PC-9 (cell line): ENCODE results near the gene TENT4A. TPM values are rescaled to one million over a fixed set of nuclear protein-coding genes. Genes with fewer than 3 reads are reported as not detected.

Source experiments
- BruUV-seq: library from RNA; stranded (reverse); fragments of 400-500 nt; replicated peaks from 2 replicates; lab custom pipeline; 2021; lab: Mats Ljungman, UMichigan
- CTCF ChIA-PET: fragments of 300-600 bp; sonication (Branson Sonifier 250); formaldehyde crosslinking; loops from one replicate; lab custom pipeline; 2022; ENCODE audit warnings: antibody characterized with exemption; lab: Charles Lee
- POLR2A ChIA-PET: fragments of 300-600 bp; sonication (Branson Sonifier 250); formaldehyde crosslinking; loops from one replicate; lab custom pipeline; 2022; ENCODE audit warnings: antibody characterized with exemption; ENCODE audit not compliant: unreplicated experiment; lab: Charles Lee
- DNase-seq, 2 experiments: peaks; one replicate each; pipeline versions ENCODE4 v3.0.0 to v3.0.0-alpha.2; 2015 to 2022; ENCODE audit warnings: mixed read lengths in 1 of 2
- H2AFZ ChIP-seq: fragments of 200-600 bp; sonication (generic); 2 replicates; pipeline ENCODE4 v1.8.1; 2017; ENCODE audit warnings: antibody characterized with exemption
- H3F3A ChIP-seq: fragments of 200-600 bp; sonication (generic); 2 replicates; pipeline ENCODE4 v1.8.1; 2017; ENCODE audit warnings: antibody characterized with exemption, mild to moderate bottlenecking, low read depth; ENCODE audit not compliant: insufficient read depth
- H3K27ac ChIP-seq: fragments of 200-600 bp; sonication (generic); 2 replicates; pipeline ENCODE4 v1.6.1; 2016; ENCODE audit warnings: mixed run types
- H3K27me3 ChIP-seq: fragments of 200-600 bp; sonication (generic); 2 replicates; pipeline ENCODE4 v1.6.1; 2016; ENCODE audit warnings: low read depth, mixed run types; ENCODE audit not compliant: insufficient read depth
- H3K36me3 ChIP-seq: fragments of 200-600 bp; sonication (generic); 2 replicates; pipeline ENCODE4 v1.6.1; 2016; ENCODE audit warnings: low read depth, mixed run types
- H3K4me1 ChIP-seq: fragments of 200-600 bp; sonication (generic); replicated peaks from 2 replicates; pipeline ENCODE4 v1.6.1; 2016; ENCODE audit warnings: mixed run types; ENCODE audit not compliant: insufficient read depth
- H3K4me2 ChIP-seq: fragments of 200-600 bp; sonication (generic); 2 replicates; pipeline ENCODE4 v1.6.1; 2017; ENCODE audit warnings: mixed run types
- H3K4me3 ChIP-seq: fragments of 200-600 bp; sonication (generic); 2 replicates; pipeline ENCODE4 v1.6.1; 2016; ENCODE audit warnings: mixed run types
- H3K79me2 ChIP-seq: fragments of 200-600 bp; sonication (generic); 2 replicates; pipeline ENCODE4 v1.6.1; 2017; ENCODE audit warnings: low read depth, mixed run types
- H3K9me2 ChIP-seq: fragments of 200-600 bp; sonication (generic); 2 replicates; pipeline ENCODE4 v1.8.1; 2017; ENCODE audit warnings: mild to moderate bottlenecking; ENCODE audit not compliant: insufficient read depth
- H3K9me3 ChIP-seq: fragments of 200-600 bp; sonication (generic); 2 replicates; pipeline ENCODE4 v1.8.1; 2016; ENCODE audit warnings: low read depth; ENCODE audit not compliant: insufficient read depth
- H4K20me1 ChIP-seq: fragments of 200-600 bp; sonication (generic); 2 replicates; pipeline ENCODE4 v1.8.1; 2017; ENCODE audit not compliant: insufficient read depth
- EZH2 ChIP-seq: fragments of 200-600 bp; sonication (generic); IDR thresholded peaks from 2 replicates; pipeline ENCODE4 v1.8.0; 2017; ENCODE audit warnings: antibody characterized with exemption, low read depth
- intact Hi-C: fragments of 100-400 bp; cut with micrococcal nuclease; formaldehyde crosslinking; loops from one replicate; pipeline ENCODE4 v1.10.0; 2022; ENCODE audit not compliant: unreplicated experiment
- total RNA-seq: library from RNA; stranded (reverse); gene quantifications from 2 replicates; pipeline ENCODE4 v1.2.3, GENCODE V29; 2021
- TF ChIP-seq, protein P1 (sequence below): fragments of 200-600 bp; sonication (generic); conservative IDR thresholded peaks from 2 replicates; pipeline ENCODE4 v1.6.1; 2017; ENCODE audit warnings: mixed run types, antibody characterized with exemption, mild to moderate bottlenecking, moderate library complexity

Gene TENT4A
- total RNA-seq, 1 experiment from 2014 or later = 84.8 TPM

DNA sequence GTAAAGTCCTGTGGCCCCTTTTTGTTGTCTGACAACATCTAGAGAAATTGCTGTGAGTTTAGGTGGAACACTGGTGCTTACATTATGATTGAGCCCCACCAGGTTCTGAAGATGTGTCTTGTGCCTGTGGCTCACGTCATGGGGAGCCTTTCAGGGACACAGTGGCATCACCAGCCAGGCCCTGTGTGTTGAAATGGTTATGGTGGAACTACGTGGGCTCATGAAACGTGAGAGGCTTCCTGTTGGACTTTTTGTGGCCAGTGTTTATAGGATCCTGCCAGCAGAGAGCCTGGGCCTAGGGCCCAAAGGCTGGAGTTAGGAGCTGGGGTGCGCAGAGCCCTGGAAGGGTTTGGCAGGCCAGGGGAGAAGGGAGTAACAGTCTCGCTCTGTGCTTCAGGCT lies 46.8 kb downstream of the TENT4A start:
- intact Hi-C loops = loop anchor here (10.0 kb wide), 1 partner anchor 155 kb away; no protein-coding TSS in a partner anchor
- POLR2A ChIA-PET = no interaction called here
- no peaks in the 10 kb centered on the region for H3K9me2 ChIP-seq

GRCh38 chr5:6760686-6761085 lies 47.5 kb downstream of the TENT4A start:
- Histone ChIP-seq H3K36me3 (peaks cover 7% of the 10 kb centered on the region; the same call in 1 of the 2 replicates), H3K4me3 (no peak overlapping the region), H3F3A (peaks cover 20% of the 10 kb centered on the region; the same call in 1 of the 2 replicates), H3K27ac (no peak overlapping the region), H3K9me3 (no peaks in the 10 kb centered on the region), H3K4me1 (peaks cover 9% of the 10 kb centered on the region), H3K79me2 (no peaks in the 10 kb centered on the region), H2AFZ (no peak overlapping the region), H3K9me2 (no peaks in the 10 kb centered on the region), H3K4me2 (no peak overlapping the region), H3K27me3 (no peaks in the 10 kb centered on the region), H4K20me1 (no peaks in the 10 kb centered on the region)
- intact Hi-C loops = loop anchor here (10.0 kb wide), 1 partner anchor 154 kb away; no protein-coding TSS in a partner anchor
- TSS peak; percentile 8 for BruUV-seq
- ChIA-PET POLR2A (no interaction called here), CTCF (no interaction called here)
- DNase-seq = no peak
- TF ChIP-seq EZH2 = no peak
- TF ChIP-seq, protein P1, sequence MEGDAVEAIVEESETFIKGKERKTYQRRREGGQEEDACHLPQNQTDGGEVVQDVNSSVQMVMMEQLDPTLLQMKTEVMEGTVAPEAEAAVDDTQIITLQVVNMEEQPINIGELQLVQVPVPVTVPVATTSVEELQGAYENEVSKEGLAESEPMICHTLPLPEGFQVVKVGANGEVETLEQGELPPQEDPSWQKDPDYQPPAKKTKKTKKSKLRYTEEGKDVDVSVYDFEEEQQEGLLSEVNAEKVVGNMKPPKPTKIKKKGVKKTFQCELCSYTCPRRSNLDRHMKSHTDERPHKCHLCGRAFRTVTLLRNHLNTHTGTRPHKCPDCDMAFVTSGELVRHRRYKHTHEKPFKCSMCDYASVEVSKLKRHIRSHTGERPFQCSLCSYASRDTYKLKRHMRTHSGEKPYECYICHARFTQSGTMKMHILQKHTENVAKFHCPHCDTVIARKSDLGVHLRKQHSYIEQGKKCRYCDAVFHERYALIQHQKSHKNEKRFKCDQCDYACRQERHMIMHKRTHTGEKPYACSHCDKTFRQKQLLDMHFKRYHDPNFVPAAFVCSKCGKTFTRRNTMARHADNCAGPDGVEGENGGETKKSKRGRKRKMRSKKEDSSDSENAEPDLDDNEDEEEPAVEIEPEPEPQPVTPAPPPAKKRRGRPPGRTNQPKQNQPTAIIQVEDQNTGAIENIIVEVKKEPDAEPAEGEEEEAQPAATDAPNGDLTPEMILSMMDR = no peak

More for the DNA sequence above, 46.8 kb downstream of the TENT4A start:
- Histone ChIP-seq H3K27me3 (no peaks in the 10 kb centered on the region), H3K27ac (0 out of 2 replicates have a peak overlapping the region, but pooled peaks have one; percentile 14), H3F3A (peaks cover 14% of the 10 kb centered on the region; the same call in 1 of the 2 replicates), H3K36me3 (peaks cover 8% of the 10 kb centered on the region; the same call in 1 of the 2 replicates), H3K9me3 (no peaks in the 10 kb centered on the region), H4K20me1 (no peaks in the 10 kb centered on the region), H2AFZ (no peak overlapping the region), H3K4me1 (0 out of 2 replicates have a peak, but pooled peaks cover 2% of the 10 kb centered on the region), H3K79me2 (no peaks in the 10 kb centered on the region), H3K4me3 (no peak overlapping the region), H3K4me2 (no peak overlapping the region)
- CTCF ChIA-PET = no interaction called here
- TF ChIP-seq, protein P1 = no peak
- no peak for TF ChIP-seq EZH2
- BruUV-seq = no TSS peak
- no peak for DNase-seq

GRCh38 chr5:6761333-6761732 lies 48.1 kb downstream of the TENT4A start:
- no peak overlapping the region for H3K27ac ChIP-seq
- no peaks in the 10 kb centered on the region for H3K9me3 ChIP-seq
- no peaks in the 10 kb centered on the region for H4K20me1 ChIP-seq
- DNase-seq = no peak
- no TSS peak for BruUV-seq
- H3K9me2 ChIP-seq = no peaks in the 10 kb centered on the region
- peaks cover 27% of the 10 kb centered on the region for H3F3A ChIP-seq
- H3K36me3 ChIP-seq = peaks cover 7% of the 10 kb centered on the region; the same call in 1 of the 2 replicates
- no peak overlapping the region for H3K4me2 ChIP-seq
- no peak overlapping the region for H3K4me3 ChIP-seq
- no peak overlapping the region for H2AFZ ChIP-seq
- ChIA-PET CTCF (no interaction called here), POLR2A (no interaction called here)
- H3K4me1 ChIP-seq = peaks cover 16% of the 10 kb centered on the region
- H3K27me3 ChIP-seq = no peaks in the 10 kb centered on the region
- intact Hi-C loops = loop anchor here (10.0 kb wide), 1 partner anchor 153 kb away; no protein-coding TSS in a partner anchor
- no peak for TF ChIP-seq EZH2
- TF ChIP-seq, protein P1 = no peak
- no peaks in the 10 kb centered on the region for H3K79me2 ChIP-seq
